CD4-positive, alpha-beta T cell treated with Interleukin-10 for 1 hour (primary cell): ENCODE measurements around the gene RBMS2.

Source experiments
- DNase-seq: peaks from one replicate; pipeline ENCODE4 v3.0.0-alpha.2; 2020

Gene RBMS2

DNA sequence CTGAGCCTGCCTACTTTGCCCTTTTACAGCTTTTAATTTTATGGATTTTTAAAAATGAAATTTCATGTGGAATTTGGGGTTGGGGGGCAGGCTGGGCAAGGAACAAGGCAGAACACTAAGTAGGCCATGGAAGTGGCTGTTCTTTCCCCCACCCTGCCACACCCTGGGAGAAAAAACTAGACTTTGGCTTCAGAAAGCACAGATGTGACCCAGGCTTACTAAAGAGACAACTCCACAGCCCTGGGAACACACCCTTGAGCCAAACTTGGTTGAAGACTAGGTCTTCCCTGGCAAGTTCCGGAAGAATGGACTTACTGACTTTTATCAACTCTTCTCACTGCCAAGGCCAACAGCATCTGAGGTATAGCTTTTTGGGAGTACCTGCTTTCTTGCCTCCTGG lies 68.2 kb downstream of the RBMS2 start:
- no peak for DNase-seq

DNA sequence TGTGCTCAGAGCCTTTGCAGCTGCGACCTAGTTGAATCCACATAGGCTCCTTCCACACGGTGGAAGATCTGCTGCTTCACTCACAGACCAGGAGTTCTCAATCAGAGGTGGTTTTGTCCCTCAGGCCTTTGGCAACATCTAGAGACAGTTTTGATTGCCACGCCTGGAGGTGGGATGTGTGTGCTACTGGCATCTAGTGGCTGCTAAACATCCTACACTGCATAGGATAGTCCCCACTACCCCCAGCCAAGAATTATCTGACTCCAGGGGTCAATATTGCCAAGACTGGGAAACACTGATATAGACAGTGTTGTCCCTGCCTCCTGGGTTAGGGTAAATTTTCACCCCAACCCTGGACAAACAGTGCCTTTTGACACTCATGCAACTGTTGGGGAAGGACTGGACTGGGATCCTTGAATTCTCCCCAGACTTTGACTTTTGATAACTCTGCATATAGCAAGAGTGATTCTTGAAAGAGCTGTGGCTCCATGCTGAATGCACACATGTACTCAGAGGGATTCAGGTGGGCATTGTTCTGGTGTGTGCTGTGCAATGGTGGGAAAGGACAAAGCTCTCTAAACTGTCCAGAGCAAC lies 68.7 kb downstream of the RBMS2 start:
- DNase-seq = no peak

DNA sequence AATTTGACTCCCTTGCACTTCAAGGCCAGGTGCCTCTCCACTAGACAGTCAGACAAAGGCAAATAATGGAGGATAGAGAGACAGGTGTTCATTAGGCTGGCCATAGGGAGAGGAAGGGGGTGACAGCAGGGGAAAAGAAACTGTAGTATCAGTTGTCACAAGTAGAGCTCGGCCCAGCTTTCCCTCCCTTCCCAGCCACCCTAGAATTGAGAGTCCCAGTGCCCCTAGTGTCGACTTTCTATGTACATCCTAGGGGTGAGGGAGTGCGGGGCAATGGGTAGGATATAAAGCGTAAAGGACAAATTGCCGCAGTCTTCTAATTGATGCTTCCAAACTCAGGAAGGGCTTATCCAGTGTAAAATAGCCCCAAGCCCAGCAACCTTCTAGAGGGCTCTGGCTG lies 69.5 kb downstream of the RBMS2 start:
- no peak for DNase-seq

GRCh38 chr12:56591961-56592360 lies 70.3 kb downstream of the RBMS2 start:
- no peak for DNase-seq

- peak; percentile 71 for DNase-seq
These were observed 72.4 kb downstream of the RBMS2 start for GRCh38 chr12:56593909-56594621.

GRCh38 chr12:56596815-56597214 lies 75.2 kb downstream of the RBMS2 start:
- DNase-seq = no peak

- no peak for DNase-seq
These were observed 77.4 kb downstream of the RBMS2 start for GRCh38 chr12:56599041-56599440.

GRCh38 chr12:56599797-56600196 lies 78.2 kb downstream of the RBMS2 start:
- DNase-seq = no peak

GRCh38 chr12:56600753-56601152 lies 79.1 kb downstream of the RBMS2 start:
- no peak for DNase-seq

DNA sequence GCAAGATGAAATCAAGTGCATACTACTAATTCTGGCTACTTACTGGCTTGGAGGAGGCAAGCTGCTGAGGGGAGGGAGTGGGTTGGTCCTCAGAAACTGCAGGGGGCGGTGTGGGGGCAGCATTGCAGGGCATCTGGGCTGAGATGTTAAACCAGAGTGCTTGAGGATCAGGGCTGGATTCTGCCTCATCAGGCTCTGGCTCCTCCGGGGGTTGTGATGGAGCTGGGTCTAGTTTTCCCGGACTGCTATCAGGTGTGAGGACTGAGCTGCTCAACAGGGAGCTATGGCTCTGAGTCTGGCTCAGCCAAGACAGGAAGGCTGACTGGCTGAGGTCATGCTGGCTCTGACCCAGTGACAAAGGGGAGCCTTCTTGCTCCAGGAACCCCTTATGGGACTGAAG lies 79.9 kb downstream of the RBMS2 start:
- DNase-seq = peak; percentile 40

GRCh38 chr12:56602239-56602638 lies 80.6 kb downstream of the RBMS2 start:
- no peak for DNase-seq

DNA sequence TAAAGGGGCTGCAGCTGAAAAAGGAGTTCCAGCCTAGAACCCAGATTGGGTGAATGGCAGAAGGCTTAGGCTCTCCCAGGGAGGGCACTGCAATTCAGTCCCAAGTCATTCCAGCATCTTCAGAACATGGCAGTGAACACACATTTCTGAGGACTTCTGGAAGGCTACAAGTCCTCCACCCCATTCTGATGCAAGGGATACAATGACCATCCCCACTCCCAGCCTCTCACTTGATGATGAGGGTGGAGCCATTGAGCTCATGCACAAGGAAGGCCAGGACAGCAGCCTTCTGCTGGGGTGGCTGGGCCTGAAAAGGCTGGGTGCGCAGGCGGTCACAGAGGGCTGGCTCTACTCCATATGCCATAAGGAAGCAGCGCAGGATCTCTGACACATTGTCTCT lies 82.7 kb downstream of the RBMS2 start:
- no peak for DNase-seq

- no peak for DNase-seq
These were observed 93.0 kb downstream of the RBMS2 start for GRCh38 chr12:56614627-56615026.

DNA sequence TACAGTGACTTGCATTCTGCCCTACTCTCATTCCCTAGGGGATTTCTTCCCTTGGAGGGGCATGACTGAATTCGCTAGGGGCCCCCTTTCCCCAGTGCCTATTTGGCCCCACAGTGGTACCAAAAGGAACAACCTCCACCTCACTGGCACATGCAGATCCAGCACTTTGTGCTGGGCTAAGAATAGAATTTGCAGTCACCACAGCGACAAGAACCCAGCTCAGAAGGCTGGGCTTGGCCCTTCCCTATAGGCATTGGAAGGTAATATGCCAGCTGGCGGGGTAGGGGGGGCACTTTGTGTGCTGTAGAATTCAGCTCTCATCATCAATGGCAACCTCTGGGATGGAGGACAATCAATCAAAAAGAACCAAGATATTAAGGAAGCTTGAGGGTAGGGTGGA lies 94.6 kb downstream of the RBMS2 start:
- no peak for DNase-seq

GRCh38 chr12:56616925-56617324 lies 95.3 kb downstream of the RBMS2 start:
- DNase-seq = no peak

DNA sequence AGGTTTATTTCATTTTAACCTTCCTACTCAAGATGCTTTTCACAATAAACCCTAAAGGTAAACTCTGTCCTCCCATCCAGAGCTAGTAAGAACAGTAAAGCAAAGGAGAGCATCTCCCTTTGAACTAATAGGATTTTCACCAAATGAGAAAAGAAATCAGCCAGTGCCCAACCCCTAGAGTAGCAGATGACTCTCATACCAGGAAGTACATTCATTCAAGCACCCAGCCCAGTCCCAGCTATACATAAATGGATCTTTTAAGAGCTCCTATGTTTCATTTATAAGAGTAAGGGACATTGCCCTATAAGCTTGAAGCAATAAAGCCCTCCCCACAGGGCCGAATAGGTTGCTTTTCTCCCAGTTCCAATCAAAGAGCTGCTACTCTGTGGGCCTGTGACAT lies 100.9 kb downstream of the RBMS2 start:
- no peak for DNase-seq

DNA sequence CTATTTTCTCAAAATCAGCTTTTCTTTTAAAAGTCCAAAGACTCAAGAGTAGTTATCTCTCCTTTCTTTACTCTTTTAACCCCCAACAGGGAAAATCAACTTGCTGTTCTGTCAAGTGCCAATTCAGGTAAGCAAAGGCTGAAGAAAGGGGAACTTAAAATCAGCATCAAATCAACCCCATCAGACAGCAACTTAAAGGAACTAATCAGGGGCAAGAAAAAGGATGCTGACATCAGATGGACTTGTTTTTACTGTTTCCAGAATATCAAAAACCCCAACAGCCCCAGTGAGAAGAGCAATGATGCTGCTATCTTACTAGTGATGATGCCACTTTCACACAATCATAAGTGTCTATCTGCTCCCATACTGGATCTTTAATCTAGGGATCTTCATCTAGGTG lies 105.1 kb downstream of the RBMS2 start:
- DNase-seq = no peak

DNA sequence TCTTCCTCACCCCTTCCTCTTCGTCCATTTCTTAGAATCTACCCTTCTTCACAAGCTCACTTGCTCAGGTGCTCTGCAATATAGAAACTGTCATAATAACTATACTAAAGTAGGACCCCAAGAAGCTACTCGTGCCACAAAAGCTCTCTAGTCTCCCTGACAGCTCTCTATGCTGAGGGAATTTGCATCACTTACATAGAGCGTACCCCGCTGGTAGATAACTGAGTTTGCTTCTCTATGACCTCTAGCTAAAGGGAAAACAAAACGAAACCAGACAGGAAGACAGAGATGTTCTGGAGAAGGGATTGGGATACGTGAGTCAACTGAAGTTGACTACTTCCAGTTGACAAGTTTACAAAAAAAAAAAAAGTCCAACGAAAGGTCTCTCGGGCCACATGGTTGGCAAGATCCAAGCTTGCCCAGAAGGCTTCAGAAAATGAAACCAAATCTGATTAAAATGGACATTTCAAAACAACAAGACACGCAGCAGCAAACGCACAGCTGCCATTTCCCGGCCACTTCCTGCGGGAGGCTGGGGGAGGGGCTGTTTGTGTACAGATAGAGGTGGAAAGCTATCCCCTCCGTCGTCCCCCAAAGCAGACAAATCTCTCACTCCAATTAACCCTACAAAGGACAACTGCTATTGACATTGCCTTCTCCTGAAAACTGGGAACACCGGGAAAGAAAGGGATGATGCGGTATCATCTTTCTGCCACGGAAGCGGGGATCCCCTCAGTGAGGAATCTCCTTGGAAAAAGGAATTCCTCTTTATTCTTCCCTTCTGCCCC lies 107.2 kb downstream of the RBMS2 start:
- peak; percentile 76 for DNase-seq

DNA sequence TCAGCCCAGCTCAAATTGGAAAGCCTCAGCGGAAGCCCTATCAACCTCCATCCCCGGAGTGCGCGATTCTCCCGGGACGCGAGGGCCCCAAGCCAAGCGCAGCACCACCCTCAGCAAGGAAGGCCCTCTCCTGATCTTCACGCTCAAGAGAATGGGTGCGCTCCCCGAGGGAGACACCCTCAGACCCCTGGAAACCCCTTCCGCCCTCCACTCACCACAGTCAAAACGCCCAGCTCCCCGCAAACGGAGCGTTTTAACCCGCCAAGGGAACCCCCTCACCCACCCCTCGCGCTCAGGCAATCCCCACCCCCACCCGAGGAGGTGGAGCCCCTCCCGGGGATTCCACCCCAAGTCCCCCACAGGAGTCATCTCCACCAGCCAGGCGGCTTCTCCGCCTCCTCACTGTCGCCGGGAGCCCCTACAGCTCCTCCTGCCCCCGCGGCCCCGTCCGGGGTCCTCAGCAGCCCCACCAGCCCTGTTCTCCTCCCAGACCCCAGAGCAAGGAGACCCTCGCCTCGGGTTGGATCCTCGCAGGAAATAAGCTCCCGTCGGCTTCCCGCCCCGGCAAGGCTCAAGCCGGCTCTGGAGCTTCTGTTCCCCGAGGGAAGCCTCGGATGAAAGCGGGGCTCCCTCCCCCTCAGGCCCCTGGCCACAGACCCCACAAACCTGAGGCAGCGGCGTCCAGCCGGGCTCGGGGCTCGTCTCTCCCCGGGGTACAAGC lies 108.0 kb downstream of the RBMS2 start:
- DNase-seq = peak; percentile 60

DNA sequence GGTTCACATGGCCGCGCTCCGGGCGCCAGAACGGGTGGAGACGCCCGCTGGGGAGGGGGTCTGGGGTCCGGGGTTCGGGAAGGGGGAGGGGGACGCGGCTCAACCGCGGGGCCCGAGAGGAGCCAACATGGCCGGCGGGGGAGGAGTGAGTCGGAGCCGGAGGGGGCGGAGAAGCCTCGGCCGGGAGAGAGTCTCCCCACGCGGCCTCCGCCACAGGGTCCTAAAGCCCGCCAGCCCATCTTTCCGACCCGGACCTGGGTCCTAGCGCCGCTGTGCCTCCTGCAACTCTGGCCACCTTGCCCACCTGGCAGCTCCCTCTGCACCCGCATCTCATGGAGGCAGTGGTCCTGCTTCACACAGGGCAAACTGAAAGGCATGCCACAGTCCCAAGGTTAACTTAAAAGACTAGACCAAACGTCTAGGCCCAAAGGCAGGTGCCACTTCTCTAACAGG lies 108.6 kb downstream of the RBMS2 start, which contains the start of gene BAZ2A:
Gene BAZ2A (minus strand): TSS at position 147 of the 453 bp plus-strand sequence. CDS start 12,796 bp downstream, outside the sequence.
- DNase-seq = peak; percentile 86

GRCh38 chr12:56631790-56632700 lies 110.4 kb downstream of the RBMS2 start:
- peak; percentile 58 for DNase-seq
